Ascending aorta (tissue), 2 donors: ENCODE data around the gene SNX17. TPM values are rescaled to one million over a fixed set of nuclear protein-coding genes. Genes with fewer than 3 reads are reported as not detected.

Experiments used
- DNase-seq, 2 donors: peaks; one replicate each; pipeline ENCODE4 v3.0.0-alpha.2; 2019; ENCODE audit warnings: low spot score in 2 of 2
- H3K27ac ChIP-seq, 2 donors: fragments of 200-600 bp; sonication (generic); one replicate each; pipeline ENCODE4 v1.5.1; 2016 to 2017; ENCODE audit warnings: mild to moderate bottlenecking in 1 of 2
- H3K27me3 ChIP-seq: fragments of 200-600 bp; sonication (generic); one replicate; pipeline ENCODE4 v1.5.1; 2017
- H3K36me3 ChIP-seq, 2 donors: fragments of 200-600 bp; sonication (generic); one replicate each; pipeline ENCODE4 v1.5.1; 2016
- H3K4me1 ChIP-seq, 2 donors: fragments of 200-600 bp; sonication (generic); one replicate each; pipeline ENCODE4 v1.5.1; 2016 to 2017; ENCODE audit warnings: mild to moderate bottlenecking in 1 of 2
- H3K4me3 ChIP-seq, 2 donors: fragments of 200-600 bp; sonication (generic); one replicate each; pipeline ENCODE4 v1.5.1; 2016 to 2017; ENCODE audit warnings: mild to moderate bottlenecking in 1 of 2
- H3K9me3 ChIP-seq, 2 donors: fragments of 200-600 bp; sonication (generic); one replicate each; pipeline ENCODE4 v1.5.1; 2016
- intact Hi-C: fragments of 100-400 bp; cut with DNase I; formaldehyde crosslinking; loops from one replicate; pipeline ENCODE4 v1.15.1; 2023
- total RNA-seq: library from RNA; depleted of rRNA; stranded (reverse); fragments of >200 nt; gene quantifications from one replicate; pipeline ENCODE4 v1.1.0, GENCODE V29; 2016
- TF ChIP-seq, protein P1 (sequence below), 3 experiments: fragments of 200-600 bp in 2 of 3; fragments of 450-650 bp in 1 of 3; sonication (generic) in 2 of 3; IDR thresholded peaks; one replicate each; pipeline ENCODE4 v1.5.1; 2016 to 2019; ENCODE audit warnings: antibody characterized with exemption in 3 of 3, mild to moderate bottlenecking in 1 of 3, moderate library complexity in 1 of 3

The SNX17 gene
- total RNA-seq, 1 donor from 2014 or later = 94.0 TPM

DNA sequence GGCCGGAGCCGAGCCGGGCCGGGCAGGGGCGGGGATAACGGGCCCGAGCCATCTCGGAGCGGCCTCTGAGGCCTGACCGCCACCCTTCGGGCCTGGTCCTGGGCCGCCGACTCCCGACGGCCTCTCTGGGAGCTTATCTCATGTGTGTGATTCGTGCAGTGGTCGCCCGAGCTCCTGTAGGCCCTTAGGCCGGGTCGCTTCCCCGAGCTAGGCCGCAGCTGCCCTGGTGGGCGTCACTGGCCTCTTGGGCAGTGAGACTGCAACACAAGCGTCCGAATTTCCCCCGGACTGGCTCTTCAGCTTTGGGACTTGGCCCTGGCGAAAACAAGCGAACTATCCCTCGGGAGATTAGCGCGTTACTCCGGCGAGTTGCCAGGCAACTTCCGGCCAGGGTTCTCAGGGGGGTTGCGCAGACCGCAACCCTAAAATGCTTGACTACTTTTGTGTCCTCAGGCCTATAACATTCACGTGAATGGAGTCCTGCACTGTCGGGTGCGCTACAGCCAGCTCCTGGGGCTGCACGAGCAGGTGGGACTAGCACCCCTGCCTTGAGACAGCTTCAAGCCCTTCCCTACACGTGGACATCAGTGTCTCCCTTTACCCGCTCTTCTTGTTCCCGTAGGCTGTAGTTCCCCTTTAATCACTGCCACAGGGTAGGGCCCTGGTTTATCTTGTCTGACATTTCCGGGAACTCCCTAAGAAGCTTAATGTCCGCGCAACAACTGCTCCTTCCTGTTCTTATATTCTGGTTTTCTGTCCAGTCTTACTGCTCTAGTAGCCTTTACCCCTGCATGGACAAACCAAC is 602 bp downstream of the SNX17 start:
- TF ChIP-seq, protein P1, sequence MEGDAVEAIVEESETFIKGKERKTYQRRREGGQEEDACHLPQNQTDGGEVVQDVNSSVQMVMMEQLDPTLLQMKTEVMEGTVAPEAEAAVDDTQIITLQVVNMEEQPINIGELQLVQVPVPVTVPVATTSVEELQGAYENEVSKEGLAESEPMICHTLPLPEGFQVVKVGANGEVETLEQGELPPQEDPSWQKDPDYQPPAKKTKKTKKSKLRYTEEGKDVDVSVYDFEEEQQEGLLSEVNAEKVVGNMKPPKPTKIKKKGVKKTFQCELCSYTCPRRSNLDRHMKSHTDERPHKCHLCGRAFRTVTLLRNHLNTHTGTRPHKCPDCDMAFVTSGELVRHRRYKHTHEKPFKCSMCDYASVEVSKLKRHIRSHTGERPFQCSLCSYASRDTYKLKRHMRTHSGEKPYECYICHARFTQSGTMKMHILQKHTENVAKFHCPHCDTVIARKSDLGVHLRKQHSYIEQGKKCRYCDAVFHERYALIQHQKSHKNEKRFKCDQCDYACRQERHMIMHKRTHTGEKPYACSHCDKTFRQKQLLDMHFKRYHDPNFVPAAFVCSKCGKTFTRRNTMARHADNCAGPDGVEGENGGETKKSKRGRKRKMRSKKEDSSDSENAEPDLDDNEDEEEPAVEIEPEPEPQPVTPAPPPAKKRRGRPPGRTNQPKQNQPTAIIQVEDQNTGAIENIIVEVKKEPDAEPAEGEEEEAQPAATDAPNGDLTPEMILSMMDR (IDR thresholded peaks at IDR 0.05) = no peak
- Histone ChIP-seq H3K4me3 (peak overlapping the region; percentile 70 to 84), H3K36me3 (peaks cover 51 to 63% of the 10 kb centered on the region in 2 donors), H3K9me3 (no peaks in the 10 kb centered on the region), H3K27ac (peak overlapping the region; percentile 87 to 95), H3K4me1 (peaks cover 9 to 23% of the 10 kb centered on the region in 2 donors), H3K27me3 (no peaks in the 10 kb centered on the region)
- peak in 1 of 2 donors; percentile 71 for DNase-seq
- intact Hi-C loops = loop anchor here (1.0 to 5.0 kb wide), 6 partner anchors 9 to 116 kb away; partner anchors contain the start of genes GTF3C2, IFT172, MPV17 and PPM1G

DNA sequence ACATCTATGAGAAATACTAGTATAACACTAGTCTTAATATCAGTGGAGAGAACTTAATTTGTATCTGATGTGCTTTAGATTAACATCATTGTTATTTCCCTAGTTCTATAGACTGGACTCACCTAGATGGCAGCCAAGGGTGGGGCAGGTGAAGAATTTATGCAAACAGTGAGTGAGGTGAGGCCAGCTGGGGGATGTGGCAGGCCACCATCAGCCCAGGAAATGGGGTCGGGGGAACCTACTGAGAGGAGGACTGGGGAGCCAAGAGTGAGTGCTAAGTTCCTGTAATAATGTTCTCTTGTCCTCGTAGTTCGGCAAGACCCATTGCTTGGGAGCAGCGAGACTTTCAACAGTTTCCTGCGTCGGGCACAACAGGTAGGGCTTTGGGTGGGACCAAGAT is 2.5 kb downstream of the SNX17 start:
- no peak overlapping the region for H3K4me3 ChIP-seq
- H3K36me3 ChIP-seq = peaks cover 51 to 63% of the 10 kb centered on the region in 2 donors
- no peak overlapping the region for H3K27ac ChIP-seq
- no peaks in the 10 kb centered on the region for H3K9me3 ChIP-seq
- intact Hi-C loops = loop anchor here (5.0 kb wide), 2 partner anchors 34 to 114 kb away; partner anchors contain the start of genes IFT172 and PPM1G
- peaks cover 9 to 23% of the 10 kb centered on the region in 2 donors for H3K4me1 ChIP-seq
- no peaks in the 10 kb centered on the region for H3K27me3 ChIP-seq
- DNase-seq = no peak
- TF ChIP-seq, protein P1 (IDR thresholded peaks at IDR 0.05) = no peak

DNA sequence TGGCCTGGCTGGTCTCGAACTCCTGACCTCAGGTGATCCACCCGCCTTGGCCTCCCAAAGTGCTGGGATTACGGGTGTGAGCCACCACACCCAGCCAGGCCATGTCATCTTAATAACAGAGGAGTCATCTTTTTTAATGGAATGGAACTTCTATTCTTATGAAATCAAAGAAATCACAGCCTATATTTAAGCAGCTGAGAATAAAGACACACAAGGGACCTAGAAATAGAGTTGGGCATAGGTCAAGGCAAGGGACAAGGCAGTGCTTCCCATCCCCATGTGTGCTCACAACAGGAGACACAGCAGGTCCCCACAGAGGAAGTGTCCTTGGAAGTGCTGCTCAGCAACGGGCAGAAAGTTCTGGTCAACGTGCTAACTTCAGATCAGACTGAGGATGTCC is 3.2 kb downstream of the SNX17 start:
- TF ChIP-seq, protein P1 (IDR thresholded peaks at IDR 0.05) = no peak
- Histone ChIP-seq H3K4me3 (no peak overlapping the region), H3K4me1 (peaks cover 9 to 21% of the 10 kb centered on the region in 2 donors), H3K27ac (no peak overlapping the region), H3K27me3 (no peaks in the 10 kb centered on the region), H3K36me3 (peaks cover 57 to 63% of the 10 kb centered on the region in 2 donors), H3K9me3 (no peaks in the 10 kb centered on the region)
- intact Hi-C loops = loop anchor here (5.0 kb wide), 2 partner anchors 34 to 114 kb away; partner anchors contain the start of genes IFT172 and PPM1G
- DNase-seq = no peak

DNA sequence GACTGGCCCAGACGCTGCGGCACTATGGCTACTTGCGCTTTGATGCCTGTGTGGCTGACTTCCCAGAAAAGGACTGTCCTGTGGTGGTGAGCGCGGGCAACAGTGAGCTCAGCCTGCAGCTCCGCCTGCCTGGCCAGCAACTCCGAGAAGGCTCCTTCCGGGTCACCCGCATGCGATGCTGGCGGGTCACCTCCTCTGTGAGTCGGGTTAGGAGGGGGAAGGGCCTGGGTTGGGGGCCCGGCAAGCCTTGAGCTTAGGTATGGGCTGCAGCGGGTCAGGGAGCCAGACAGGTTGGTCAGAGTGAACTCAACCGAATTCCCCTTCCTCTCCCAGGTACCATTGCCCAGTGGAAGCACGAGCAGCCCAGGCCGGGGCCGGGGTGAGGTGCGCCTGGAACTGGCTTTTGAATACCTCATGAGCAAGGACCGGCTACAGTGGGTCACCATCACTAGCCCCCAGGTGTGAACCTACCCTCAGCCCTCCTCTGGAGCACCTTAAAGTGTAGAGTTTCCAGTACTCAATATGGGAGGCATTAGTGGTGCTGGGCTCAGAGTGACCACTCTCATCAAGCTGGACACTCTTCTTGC is 5.2 kb downstream of the SNX17 start:
- DNase-seq = no peak
- TF ChIP-seq, protein P1 (IDR thresholded peaks at IDR 0.05) = no peak
- H3K27ac ChIP-seq = no peak overlapping the region
- H3K27me3 ChIP-seq = no peaks in the 10 kb centered on the region
- H3K4me1 ChIP-seq = peaks cover 0 to 23% of the 10 kb centered on the region in 2 donors
- H3K36me3 ChIP-seq = peaks cover 60 to 63% of the 10 kb centered on the region in 2 donors
- intact Hi-C loops = no loop called here
- H3K9me3 ChIP-seq = no peaks in the 10 kb centered on the region
- H3K4me3 ChIP-seq = no peak overlapping the region

DNA sequence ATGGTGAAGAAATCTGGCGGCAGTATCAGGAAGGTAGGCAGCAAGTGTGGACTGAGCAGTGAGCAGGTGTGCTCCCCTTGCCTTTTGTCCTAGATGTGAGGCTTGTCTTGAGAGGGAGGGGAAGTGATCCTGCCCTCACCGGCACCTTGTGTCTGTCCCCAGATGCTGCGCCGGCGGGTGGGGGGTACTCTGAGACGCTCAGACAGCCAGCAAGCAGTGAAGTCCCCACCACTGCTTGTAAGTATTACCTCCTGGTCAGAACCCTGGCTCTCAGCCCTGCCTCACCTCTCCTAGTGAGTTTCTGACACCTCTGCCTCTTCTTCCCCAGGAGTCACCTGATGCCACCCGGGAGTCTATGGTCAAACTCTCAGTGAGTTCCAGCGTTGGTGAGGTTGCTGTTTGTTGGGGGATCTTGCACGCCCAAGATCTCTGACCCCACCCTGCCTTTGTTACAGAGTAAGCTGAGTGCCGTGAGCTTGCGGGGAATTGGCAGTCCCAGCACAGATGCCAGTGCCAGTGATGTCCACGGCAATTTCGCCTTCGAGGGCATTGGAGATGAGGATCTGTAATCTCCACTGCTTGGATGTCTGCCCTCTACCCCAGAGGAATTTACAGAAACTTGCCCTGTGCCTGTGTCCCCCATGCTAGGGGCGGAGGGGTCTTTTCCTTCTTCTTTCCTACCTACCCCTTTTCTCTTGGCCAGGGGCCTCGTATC is 5.9 kb downstream of the SNX17 start:
- Histone ChIP-seq H3K27ac (no peak overlapping the region), H3K4me1 (peaks cover 0 to 26% of the 10 kb centered on the region in 2 donors), H3K36me3 (peaks cover 60 to 63% of the 10 kb centered on the region in 2 donors), H3K4me3 (no peak overlapping the region), H3K9me3 (no peaks in the 10 kb centered on the region), H3K27me3 (no peaks in the 10 kb centered on the region)
- TF ChIP-seq, protein P1 (IDR thresholded peaks at IDR 0.05) = no peak
- intact Hi-C loops = no loop called here
- DNase-seq = no peak
